ENCODE data around the gene MPV17L2.

The MPV17L2 gene

GRCh38 chr19:18192673-18193387 lies at the start of gene MPV17L2:
TSS of gene MPV17L2 (plus strand) at chr19:18193218. CDS start at chr19:18193282, 64 bp downstream.
- Histone ChIP-seq H3K4me3 (ENCODE audit: low read length) (peak within 1 kb of the TSS; percentile 92), H3K36me3 (ENCODE audit: control insufficient read depth, insufficient read depth, low read length, severe bottlenecking) (peaks cover 13% of the 10 kb centered on the region), H3K9ac (ENCODE audit: low read length) (peak within 1 kb of the TSS; percentile 92), H3K9me3 (ENCODE audit: control insufficient read depth, low read length) (no peaks in the 10 kb centered on the region), H3K4me1 (ENCODE audit: control insufficient read depth, insufficient read depth, low read length) (peaks cover 10% of the 10 kb centered on the region), H3K27me3 (replicated peaks; ENCODE audit: control insufficient read depth, insufficient read depth, low read length) (no peaks in the 10 kb centered on the region)
- DNase-seq (ENCODE audit: low read depth): peak; percentile 100

DNA sequence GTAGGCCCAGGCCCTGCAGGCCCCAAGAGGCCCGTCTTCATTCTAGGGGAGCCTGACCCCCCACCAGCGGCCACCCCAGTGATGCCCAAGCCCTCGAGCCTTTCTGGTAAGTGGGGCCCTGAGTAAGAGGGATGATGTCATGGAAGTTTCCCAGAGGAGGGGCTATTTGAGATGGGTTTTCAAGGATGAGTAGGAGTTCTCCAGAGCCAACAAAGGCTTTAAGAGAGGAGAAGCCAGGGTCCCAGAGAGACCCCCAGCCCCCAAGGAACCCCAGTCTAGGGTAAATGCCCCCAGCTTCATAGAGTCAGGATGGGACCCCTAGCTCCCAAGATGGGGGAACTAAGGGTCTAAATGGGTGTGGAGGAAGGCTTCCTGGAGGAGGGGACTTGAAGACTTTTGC lies 49.1 kb upstream of the MPV17L2 start:
- H3K4me1 ChIP-seq (ENCODE audit: control insufficient read depth, insufficient read depth, low read length): no peaks in the 10 kb centered on the region
- H3K9me3 ChIP-seq (ENCODE audit: control insufficient read depth, low read length): no peaks in the 10 kb centered on the region
- no peaks in the 10 kb centered on the region for H3K27me3 ChIP-seq (replicated peaks; ENCODE audit: control insufficient read depth, insufficient read depth, low read length)
- DNase-seq (ENCODE audit: low read depth): no peak
- H3K4me3 ChIP-seq (ENCODE audit: low read length): no peak overlapping the region
- peaks cover 40% of the 10 kb centered on the region for H3K36me3 ChIP-seq (ENCODE audit: control insufficient read depth, insufficient read depth, low read length, severe bottlenecking)
- H3K9ac ChIP-seq (ENCODE audit: low read length): no peak overlapping the region

DNA sequence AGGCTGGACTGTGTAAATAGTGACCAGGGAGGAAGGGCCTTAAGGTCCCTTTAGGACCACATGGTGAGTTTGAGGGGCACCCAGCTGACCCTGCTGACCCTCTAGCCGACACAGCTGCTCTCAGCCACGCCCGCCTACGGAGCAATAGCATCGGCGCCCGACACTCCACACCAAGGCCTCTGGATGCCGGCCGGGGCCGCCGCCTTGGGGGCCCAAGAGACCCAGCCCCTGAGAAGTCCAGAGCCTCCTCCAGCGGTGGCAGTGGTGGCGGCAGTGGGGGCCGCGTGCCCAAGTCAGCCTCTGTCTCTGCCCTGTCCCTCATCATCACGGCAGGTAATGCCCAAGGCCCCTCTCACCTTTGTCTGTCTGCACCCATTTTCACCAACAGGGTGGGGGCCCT lies 48.7 kb upstream of the MPV17L2 start:
- H3K9me3 ChIP-seq (ENCODE audit: control insufficient read depth, low read length): no peaks in the 10 kb centered on the region

GRCh38 chr19:18144906-18145305 lies 48.1 kb upstream of the MPV17L2 start:
- DNase-seq (ENCODE audit: low read depth): no peak
- peaks cover 40% of the 10 kb centered on the region for H3K36me3 ChIP-seq (ENCODE audit: control insufficient read depth, insufficient read depth, low read length, severe bottlenecking)
- H3K4me3 ChIP-seq (ENCODE audit: low read length): no peak overlapping the region
- no peaks in the 10 kb centered on the region for H3K4me1 ChIP-seq (ENCODE audit: control insufficient read depth, insufficient read depth, low read length)
- no peaks in the 10 kb centered on the region for H3K27me3 ChIP-seq (replicated peaks; ENCODE audit: control insufficient read depth, insufficient read depth, low read length)
- H3K9ac ChIP-seq (ENCODE audit: low read length): no peak overlapping the region
- H3K9me3 ChIP-seq (ENCODE audit: control insufficient read depth, low read length): no peaks in the 10 kb centered on the region

More for the DNA sequence above, 48.7 kb upstream of the MPV17L2 start:
- no peak for DNase-seq (ENCODE audit: low read depth)
- no peak overlapping the region for H3K4me3 ChIP-seq (ENCODE audit: low read length)
- no peak overlapping the region for H3K9ac ChIP-seq (ENCODE audit: low read length)
- peaks cover 40% of the 10 kb centered on the region for H3K36me3 ChIP-seq (ENCODE audit: control insufficient read depth, insufficient read depth, low read length, severe bottlenecking)
- no peaks in the 10 kb centered on the region for H3K4me1 ChIP-seq (ENCODE audit: control insufficient read depth, insufficient read depth, low read length)
- no peaks in the 10 kb centered on the region for H3K27me3 ChIP-seq (replicated peaks; ENCODE audit: control insufficient read depth, insufficient read depth, low read length)

GRCh38 chr19:18145391-18145999 lies 47.5 kb upstream of the MPV17L2 start:
- H3K4me3 ChIP-seq (ENCODE audit: low read length): no peak overlapping the region
- DNase-seq (ENCODE audit: low read depth): no peak

DNA sequence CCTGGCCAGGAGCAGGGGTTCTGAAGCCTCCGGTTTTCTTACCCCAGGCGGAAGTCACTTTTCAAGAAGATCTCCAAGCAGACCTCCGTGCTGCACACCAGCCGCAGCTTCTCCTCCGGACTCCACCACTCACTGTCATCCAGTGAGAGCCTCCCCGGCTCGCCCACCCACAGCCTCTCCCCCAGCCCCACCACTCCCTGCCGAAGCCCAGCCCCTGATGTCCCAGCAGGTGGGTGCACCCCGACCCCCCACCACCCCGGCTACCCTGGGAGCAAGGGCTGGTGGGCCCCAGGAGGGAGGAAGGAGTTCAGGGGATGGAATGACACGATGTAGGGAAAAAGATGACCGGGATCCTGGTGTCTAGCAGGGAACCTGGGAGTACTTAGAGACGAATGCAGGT lies 45.6 kb upstream of the MPV17L2 start:
- H3K27me3 ChIP-seq (replicated peaks; ENCODE audit: control insufficient read depth, insufficient read depth, low read length): no peaks in the 10 kb centered on the region
- no peaks in the 10 kb centered on the region for H3K9me3 ChIP-seq (ENCODE audit: control insufficient read depth, low read length)
- H3K36me3 ChIP-seq (ENCODE audit: control insufficient read depth, insufficient read depth, low read length, severe bottlenecking): peaks cover 33% of the 10 kb centered on the region
- DNase-seq (ENCODE audit: low read depth): no peak
- H3K4me3 ChIP-seq (ENCODE audit: low read length): no peak overlapping the region
- H3K9ac ChIP-seq (ENCODE audit: low read length): no peak overlapping the region
- H3K4me1 ChIP-seq (ENCODE audit: control insufficient read depth, insufficient read depth, low read length): peaks cover 5% of the 10 kb centered on the region

More at GRCh38 chr19:18145391-18145999, 47.5 kb upstream of the MPV17L2 start:
- Histone ChIP-seq H3K27me3 (replicated peaks; ENCODE audit: control insufficient read depth, insufficient read depth, low read length) (no peaks in the 10 kb centered on the region), H3K9me3 (ENCODE audit: control insufficient read depth, low read length) (no peaks in the 10 kb centered on the region), H3K36me3 (ENCODE audit: control insufficient read depth, insufficient read depth, low read length, severe bottlenecking) (peaks cover 37% of the 10 kb centered on the region), H3K9ac (ENCODE audit: low read length) (no peak overlapping the region), H3K4me1 (ENCODE audit: control insufficient read depth, insufficient read depth, low read length) (no peaks in the 10 kb centered on the region)

- Histone ChIP-seq H3K36me3 (ENCODE audit: control insufficient read depth, insufficient read depth, low read length, severe bottlenecking) (peaks cover 14% of the 10 kb centered on the region), H3K9ac (ENCODE audit: low read length) (no peak overlapping the region), H3K4me3 (ENCODE audit: low read length) (no peak overlapping the region), H3K27me3 (replicated peaks; ENCODE audit: control insufficient read depth, insufficient read depth, low read length) (no peaks in the 10 kb centered on the region), H3K4me1 (ENCODE audit: control insufficient read depth, insufficient read depth, low read length) (peaks cover 12% of the 10 kb centered on the region), H3K9me3 (ENCODE audit: control insufficient read depth, low read length) (no peaks in the 10 kb centered on the region)
- no peak for DNase-seq (ENCODE audit: low read depth)
Measured at GRCh38 chr19:18149596-18149975, 43.4 kb upstream of the MPV17L2 start.

DNA sequence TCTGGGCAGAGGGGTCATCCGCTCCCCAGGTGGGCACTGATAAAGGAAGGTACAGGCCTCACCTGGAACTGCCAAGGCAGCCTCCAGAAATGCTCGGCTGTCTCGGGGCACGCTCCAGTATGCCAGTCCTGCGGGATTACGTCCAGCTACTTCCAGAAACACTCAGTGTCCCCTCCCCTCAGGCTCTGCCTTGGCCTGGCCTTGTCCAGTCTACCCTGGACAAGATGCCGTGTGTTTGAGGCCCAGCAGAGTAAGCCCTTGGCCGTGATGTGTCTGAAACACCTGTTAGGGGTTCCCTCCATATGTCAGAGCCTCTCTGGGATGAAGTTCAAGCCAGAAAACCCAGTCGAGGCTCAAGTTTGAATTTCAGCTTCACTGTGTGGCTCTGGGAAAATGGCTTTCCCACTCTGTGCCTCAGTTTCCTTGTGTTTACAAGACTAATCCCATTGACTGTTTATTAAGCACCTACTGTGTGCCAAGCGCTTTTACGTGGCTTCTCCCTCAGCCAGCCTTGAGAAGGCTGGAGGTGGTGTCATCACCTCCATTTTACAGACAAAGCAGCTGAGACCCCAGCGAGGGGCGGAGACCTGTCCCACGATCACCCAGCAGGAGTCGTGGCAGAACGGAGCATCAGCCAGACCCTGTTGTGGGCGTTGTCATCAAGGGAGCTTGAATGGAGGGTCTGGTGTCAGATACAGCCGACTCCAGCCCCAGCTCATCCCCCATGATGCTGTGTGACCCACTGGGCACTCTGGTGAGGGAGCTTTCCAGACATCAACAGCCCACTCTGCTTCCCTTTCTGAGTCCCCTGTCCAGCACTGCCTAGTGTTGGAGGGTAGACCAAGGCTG lies 42.0 kb upstream of the MPV17L2 start:
- no peak for DNase-seq (ENCODE audit: low read depth)
- Histone ChIP-seq H3K4me1 (ENCODE audit: control insufficient read depth, insufficient read depth, low read length) (peaks cover 12% of the 10 kb centered on the region), H3K9ac (ENCODE audit: low read length) (peak overlapping the region; percentile 96)

GRCh38 chr19:18152442-18152816 lies 40.6 kb upstream of the MPV17L2 start:
- H3K4me3 ChIP-seq (ENCODE audit: low read length): peak overlapping the region; percentile 89
- H3K36me3 ChIP-seq (ENCODE audit: control insufficient read depth, insufficient read depth, low read length, severe bottlenecking): no peaks in the 10 kb centered on the region
- H3K9ac ChIP-seq (ENCODE audit: low read length): peak overlapping the region; percentile 96
- H3K4me1 ChIP-seq (ENCODE audit: control insufficient read depth, insufficient read depth, low read length): peaks cover 23% of the 10 kb centered on the region
- no peaks in the 10 kb centered on the region for H3K9me3 ChIP-seq (ENCODE audit: control insufficient read depth, low read length)
- H3K27me3 ChIP-seq (replicated peaks; ENCODE audit: control insufficient read depth, insufficient read depth, low read length): no peaks in the 10 kb centered on the region
- peak; percentile 97 for DNase-seq (ENCODE audit: low read depth)

More for the DNA sequence above, 42.0 kb upstream of the MPV17L2 start:
- Histone ChIP-seq H3K36me3 (ENCODE audit: control insufficient read depth, insufficient read depth, low read length, severe bottlenecking) (peaks cover under 1% of the 10 kb centered on the region), H3K27me3 (replicated peaks; ENCODE audit: control insufficient read depth, insufficient read depth, low read length) (no peaks in the 10 kb centered on the region), H3K9me3 (ENCODE audit: control insufficient read depth, low read length) (no peaks in the 10 kb centered on the region), H3K4me3 (ENCODE audit: low read length) (no peak overlapping the region)

- H3K36me3 ChIP-seq (ENCODE audit: control insufficient read depth, insufficient read depth, low read length, severe bottlenecking): no peaks in the 10 kb centered on the region
- no peaks in the 10 kb centered on the region for H3K9me3 ChIP-seq (ENCODE audit: control insufficient read depth, low read length)
- H3K9ac ChIP-seq (ENCODE audit: low read length): peak within 1 kb of the TSS; percentile 96
- H3K27me3 ChIP-seq (replicated peaks; ENCODE audit: control insufficient read depth, insufficient read depth, low read length): no peaks in the 10 kb centered on the region
- peak within 1 kb of the TSS; percentile 89 for H3K4me3 ChIP-seq (ENCODE audit: low read length)
- H3K4me1 ChIP-seq (ENCODE audit: control insufficient read depth, insufficient read depth, low read length): peaks cover 24% of the 10 kb centered on the region
- DNase-seq (ENCODE audit: low read depth): peak; percentile 100
Measured at GRCh38 chr19:18152817-18153555, 40.0 kb upstream of the MPV17L2 start, which contains the start of gene PIK3R2. TSS of gene PIK3R2 (plus strand) at chr19:18153163. CDS start at chr19:18155880, 2,717 bp downstream.
